Nephron progenitor cell (in vitro differentiated cells): ENCODE data around the gene CFHR1.
"Not testable (repeated sequence)": the region's sequence is repeated elsewhere in the genome, so short reads cannot be mapped to it uniquely, and the experiment has no call there.

ENCODE experiments used
- DNase-seq: peaks from one replicate; pipeline ENCODE4 v3.0.0; 2021
- H3K27ac Mint-ChIP-seq: 2 replicates; pipeline ENCODE4 v1.8.0; 2021; ENCODE audit warnings: mild to moderate bottlenecking, moderate library complexity, mixed read lengths
- H3K27me3 Mint-ChIP-seq: 2 replicates; pipeline ENCODE4 v1.8.0; 2021; ENCODE audit warnings: mild to moderate bottlenecking, low read depth, mixed read lengths; ENCODE audit not compliant: poor library complexity
- H3K36me3 Mint-ChIP-seq: 2 replicates; pipeline ENCODE4 v1.8.0; 2021; ENCODE audit warnings: low read depth, mixed read lengths
- H3K4me1 Mint-ChIP-seq: 2 replicates; pipeline ENCODE4 v1.8.0; 2021; ENCODE audit warnings: mixed read lengths
- H3K4me3 Mint-ChIP-seq: 2 replicates; pipeline ENCODE4 v1.8.0; 2021; ENCODE audit warnings: mild to moderate bottlenecking, moderate library complexity, mixed read lengths
- H3K9me3 Mint-ChIP-seq: 2 replicates; pipeline ENCODE4 v1.8.0; 2021; ENCODE audit warnings: mild to moderate bottlenecking, moderate library complexity, mixed read lengths
- TF ChIP-seq, protein P1 (sequence below): fragments of 200-600 bp; sonication (generic); IDR thresholded peaks from 2 replicates; pipeline ENCODE4 v1.5.0; 2021; ENCODE audit warnings: antibody characterized with exemption

Gene CFHR1

GRCh38 chr1:196819531-196819930 lies at the start of gene CFHR1:
CFHR1 (plus strand) TSS chr1:196819731; CDS start chr1:196819845, 114 bp downstream.
- H3K9me3 Mint-ChIP-seq, H3K4me3 Mint-ChIP-seq, H3K27me3 Mint-ChIP-seq, H3K4me1 Mint-ChIP-seq, DNase-seq, H3K27ac Mint-ChIP-seq, H3K36me3 Mint-ChIP-seq: not testable (repeated sequence)

DNA sequence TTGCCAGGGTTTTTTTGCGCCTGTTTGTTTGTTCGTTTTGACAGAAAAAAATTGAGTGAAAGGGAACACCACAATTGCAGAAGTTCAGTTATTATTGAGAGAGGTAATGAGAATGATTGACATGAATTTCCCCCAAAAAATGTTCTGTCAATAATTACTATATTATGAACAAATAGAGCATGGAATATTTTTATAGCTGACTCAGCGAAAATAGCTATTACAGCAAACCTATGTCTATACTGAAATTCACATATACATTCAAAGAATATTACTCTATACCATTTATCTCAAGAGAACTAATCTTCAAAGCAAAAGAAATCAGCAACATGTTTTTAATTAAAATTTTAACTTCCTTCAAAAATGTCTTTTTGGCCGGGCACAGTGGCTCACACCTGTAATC lies 49.7 kb upstream of the CFHR1 start:
- not testable (repeated sequence) for H3K27me3 Mint-ChIP-seq, H3K4me3 Mint-ChIP-seq, DNase-seq, H3K36me3 Mint-ChIP-seq, H3K4me1 Mint-ChIP-seq, H3K27ac Mint-ChIP-seq, H3K9me3 Mint-ChIP-seq

DNA sequence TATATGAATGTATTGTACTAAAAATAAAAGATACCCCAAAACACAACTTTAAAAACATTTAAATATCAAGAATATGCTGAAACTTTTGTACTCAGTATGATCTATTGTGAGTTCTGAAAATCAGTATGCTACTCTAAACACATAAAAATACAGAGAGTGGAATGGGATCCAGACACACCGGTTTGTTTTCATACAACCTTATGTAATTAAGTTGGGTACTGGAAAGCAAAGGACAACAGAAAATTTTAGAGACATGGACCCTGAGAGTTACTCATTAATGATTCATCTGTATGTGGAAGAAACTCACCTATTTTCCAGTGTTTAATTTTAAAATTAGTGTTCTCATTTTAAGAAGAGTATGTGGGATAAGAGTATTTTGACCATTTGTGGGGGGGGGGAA lies 45.8 kb upstream of the CFHR1 start:
- H3K4me1 Mint-ChIP-seq = no peaks in the 10 kb centered on the region
- H3K27ac Mint-ChIP-seq = no peak overlapping the region
- H3K27me3 Mint-ChIP-seq = no peaks in the 10 kb centered on the region
- no peak overlapping the region for H3K4me3 Mint-ChIP-seq
- DNase-seq = no peak
- H3K9me3 Mint-ChIP-seq = no peaks in the 10 kb centered on the region
- H3K36me3 Mint-ChIP-seq = no peaks in the 10 kb centered on the region
- TF ChIP-seq, protein P1, sequence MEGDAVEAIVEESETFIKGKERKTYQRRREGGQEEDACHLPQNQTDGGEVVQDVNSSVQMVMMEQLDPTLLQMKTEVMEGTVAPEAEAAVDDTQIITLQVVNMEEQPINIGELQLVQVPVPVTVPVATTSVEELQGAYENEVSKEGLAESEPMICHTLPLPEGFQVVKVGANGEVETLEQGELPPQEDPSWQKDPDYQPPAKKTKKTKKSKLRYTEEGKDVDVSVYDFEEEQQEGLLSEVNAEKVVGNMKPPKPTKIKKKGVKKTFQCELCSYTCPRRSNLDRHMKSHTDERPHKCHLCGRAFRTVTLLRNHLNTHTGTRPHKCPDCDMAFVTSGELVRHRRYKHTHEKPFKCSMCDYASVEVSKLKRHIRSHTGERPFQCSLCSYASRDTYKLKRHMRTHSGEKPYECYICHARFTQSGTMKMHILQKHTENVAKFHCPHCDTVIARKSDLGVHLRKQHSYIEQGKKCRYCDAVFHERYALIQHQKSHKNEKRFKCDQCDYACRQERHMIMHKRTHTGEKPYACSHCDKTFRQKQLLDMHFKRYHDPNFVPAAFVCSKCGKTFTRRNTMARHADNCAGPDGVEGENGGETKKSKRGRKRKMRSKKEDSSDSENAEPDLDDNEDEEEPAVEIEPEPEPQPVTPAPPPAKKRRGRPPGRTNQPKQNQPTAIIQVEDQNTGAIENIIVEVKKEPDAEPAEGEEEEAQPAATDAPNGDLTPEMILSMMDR = no peak

- TF ChIP-seq, protein P1 = no peak
- Mint-ChIP-seq H3K9me3 (no peaks in the 10 kb centered on the region), H3K36me3 (no peaks in the 10 kb centered on the region), H3K27me3 (no peaks in the 10 kb centered on the region), H3K4me3 (no peak overlapping the region), H3K27ac (no peak overlapping the region), H3K4me1 (no peaks in the 10 kb centered on the region)
- DNase-seq = no peak
These were observed 45.4 kb upstream of the CFHR1 start for GRCh38 chr1:196774175-196774574.

DNA sequence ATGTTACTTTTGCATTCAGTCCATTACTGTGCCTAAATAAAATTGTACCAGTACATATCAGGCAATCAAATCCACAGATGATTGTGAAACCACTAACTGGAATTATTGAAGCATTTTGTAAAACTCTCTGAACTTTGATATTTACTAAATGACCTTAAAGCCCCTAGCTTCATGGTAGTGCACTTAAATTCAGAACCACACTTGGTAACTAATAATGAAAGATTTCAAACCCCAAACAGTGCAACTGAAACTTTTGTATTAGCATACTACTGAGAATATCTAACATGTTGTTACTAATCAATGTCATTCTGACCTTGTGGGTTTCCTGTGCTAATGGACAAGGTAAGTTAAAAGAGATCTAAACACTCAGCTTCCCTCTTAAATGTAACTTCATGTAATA lies 44.9 kb upstream of the CFHR1 start, which contains the start of gene CFHR3:
TSS of gene CFHR3 (plus strand) at position 238 of the 400 bp plus-strand sequence. CDS start at position 285, 47 bp downstream.
- Mint-ChIP-seq H3K9me3 (no peaks in the 10 kb centered on the region), H3K4me1 (no peaks in the 10 kb centered on the region), H3K27me3 (no peaks in the 10 kb centered on the region), H3K36me3 (no peaks in the 10 kb centered on the region), H3K4me3 (no peak within 1 kb of the TSS), H3K27ac (no peak within 1 kb of the TSS)
- TF ChIP-seq, protein P1 = no peak
- DNase-seq = no peak

DNA sequence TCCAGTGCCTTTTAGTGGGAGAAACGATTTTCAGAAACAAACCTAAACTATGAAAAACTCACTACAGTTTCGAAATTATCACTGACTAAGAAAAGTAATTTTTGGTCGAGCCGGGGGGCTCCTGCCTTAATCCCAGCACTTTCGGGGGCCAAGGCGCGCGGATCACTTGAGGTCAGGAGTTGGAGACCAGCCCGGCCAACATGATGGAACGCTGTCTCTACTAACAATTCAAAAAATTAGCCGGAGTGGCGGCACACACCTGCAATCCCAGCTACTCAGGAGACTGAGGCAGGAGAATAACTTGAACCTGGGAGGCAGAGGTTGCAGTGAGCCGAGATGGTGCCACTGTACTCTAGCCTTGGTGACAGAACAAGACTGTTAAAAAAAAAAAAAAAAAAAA lies 41.9 kb upstream of the CFHR1 start:
- H3K27ac Mint-ChIP-seq = no peak overlapping the region
- no peaks in the 10 kb centered on the region for H3K4me1 Mint-ChIP-seq
- TF ChIP-seq, protein P1 = no peak
- no peak for DNase-seq
- H3K4me3 Mint-ChIP-seq = no peak overlapping the region
- no peaks in the 10 kb centered on the region for H3K36me3 Mint-ChIP-seq
- H3K27me3 Mint-ChIP-seq = no peaks in the 10 kb centered on the region
- H3K9me3 Mint-ChIP-seq = peaks cover 2% of the 10 kb centered on the region

- no peak for DNase-seq
- H3K4me3 Mint-ChIP-seq = no peak overlapping the region
- H3K27me3 Mint-ChIP-seq = no peaks in the 10 kb centered on the region
- no peaks in the 10 kb centered on the region for H3K36me3 Mint-ChIP-seq
- TF ChIP-seq, protein P1 = peak; percentile 9
- H3K9me3 Mint-ChIP-seq = peaks cover 9% of the 10 kb centered on the region
- no peak overlapping the region for H3K27ac Mint-ChIP-seq
- no peaks in the 10 kb centered on the region for H3K4me1 Mint-ChIP-seq
These were observed 40.4 kb upstream of the CFHR1 start for GRCh38 chr1:196779093-196779492.

- H3K9me3 Mint-ChIP-seq = peaks cover 13% of the 10 kb centered on the region
- not testable (repeated sequence) for DNase-seq, H3K4me1 Mint-ChIP-seq, H3K4me3 Mint-ChIP-seq, H3K27ac Mint-ChIP-seq, H3K36me3 Mint-ChIP-seq, H3K27me3 Mint-ChIP-seq
These were observed 28.3 kb upstream of the CFHR1 start for GRCh38 chr1:196791252-196791651.

DNA sequence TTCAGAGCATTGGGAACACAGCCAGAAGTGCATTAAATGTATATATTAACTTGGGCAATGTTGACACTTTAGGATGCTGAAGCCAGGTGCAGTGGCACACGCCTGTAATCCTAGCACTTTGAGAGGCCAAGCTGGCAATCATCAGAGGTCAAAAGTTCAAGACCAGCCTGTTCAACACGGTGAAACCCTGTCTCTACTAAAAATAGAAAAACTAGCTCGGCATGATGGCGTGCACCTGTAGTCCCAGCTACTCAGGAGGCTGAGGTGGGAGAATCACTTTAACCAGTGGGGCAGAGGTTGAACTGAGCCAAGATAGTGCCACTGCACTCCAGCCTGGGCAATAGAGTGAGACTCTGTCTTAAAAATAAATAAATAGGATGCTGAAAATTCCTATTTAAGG lies 25.4 kb upstream of the CFHR1 start:
- not testable (repeated sequence) for H3K27ac Mint-ChIP-seq, H3K36me3 Mint-ChIP-seq, H3K4me3 Mint-ChIP-seq, H3K27me3 Mint-ChIP-seq, DNase-seq, H3K4me1 Mint-ChIP-seq
- H3K9me3 Mint-ChIP-seq = peaks cover 13% of the 10 kb centered on the region
